Mesothelial cell of epicardium (in vitro differentiated cells): ENCODE data around the gene FBXW10B. TPM values are rescaled to one million over a fixed set of nuclear protein-coding genes. Genes with fewer than 3 reads are reported as not detected.
"Not testable (repeated sequence)": the region's sequence is repeated elsewhere in the genome, so short reads cannot be mapped to it uniquely, and the experiment has no call there.

ENCODE experiments used
- DNase-seq, 2 experiments: peaks; one replicate each; pipeline ENCODE4 v3.0.0; 2021; ENCODE audit warnings: low spot score in 2 of 2; ENCODE audit not compliant: unreplicated experiment in 2 of 2
- H3K27ac Mint-ChIP-seq: 2 replicates; pipeline ENCODE4 v1.8.0; 2021; ENCODE audit warnings: mixed read lengths
- H3K27me3 Mint-ChIP-seq: 2 replicates; pipeline ENCODE4 v1.8.0; 2021; ENCODE audit warnings: low read depth, mixed read lengths
- H3K36me3 Mint-ChIP-seq: 2 replicates; pipeline ENCODE4 v1.8.0; 2021; ENCODE audit warnings: mixed read lengths
- H3K4me1 Mint-ChIP-seq: 2 replicates; pipeline ENCODE4 v1.8.0; 2021; ENCODE audit warnings: mixed read lengths
- H3K4me3 Mint-ChIP-seq: 2 replicates; pipeline ENCODE4 v1.8.0; 2021; ENCODE audit warnings: mild to moderate bottlenecking, moderate library complexity, mixed read lengths
- H3K9me3 Mint-ChIP-seq: 2 replicates; pipeline ENCODE4 v1.8.0; 2021; ENCODE audit warnings: mixed read lengths
- total RNA-seq: library from RNA; stranded (reverse); gene quantifications from 3 replicates; pipeline ENCODE4 v1.2.1, GENCODE V29; 2021
- TF ChIP-seq, protein P1 (sequence below): fragments of 200-600 bp; sonication (generic); IDR thresholded peaks from one replicate; pipeline ENCODE4 v1.5.0; 2021; ENCODE audit warnings: antibody characterized with exemption; ENCODE audit not compliant: unreplicated experiment

Gene FBXW10B
- total RNA-seq, 1 donor from 2014 or later: 1.5 TPM

GRCh38 chr17:15652960-15653359 is 33.5 kb upstream of the FBXW10B start:
- H3K4me1 Mint-ChIP-seq: peaks cover 66% of the 10 kb centered on the region
- peak overlapping the region; percentile 91 for H3K27ac Mint-ChIP-seq
- no peaks in the 10 kb centered on the region for H3K27me3 Mint-ChIP-seq
- TF ChIP-seq, protein P1, sequence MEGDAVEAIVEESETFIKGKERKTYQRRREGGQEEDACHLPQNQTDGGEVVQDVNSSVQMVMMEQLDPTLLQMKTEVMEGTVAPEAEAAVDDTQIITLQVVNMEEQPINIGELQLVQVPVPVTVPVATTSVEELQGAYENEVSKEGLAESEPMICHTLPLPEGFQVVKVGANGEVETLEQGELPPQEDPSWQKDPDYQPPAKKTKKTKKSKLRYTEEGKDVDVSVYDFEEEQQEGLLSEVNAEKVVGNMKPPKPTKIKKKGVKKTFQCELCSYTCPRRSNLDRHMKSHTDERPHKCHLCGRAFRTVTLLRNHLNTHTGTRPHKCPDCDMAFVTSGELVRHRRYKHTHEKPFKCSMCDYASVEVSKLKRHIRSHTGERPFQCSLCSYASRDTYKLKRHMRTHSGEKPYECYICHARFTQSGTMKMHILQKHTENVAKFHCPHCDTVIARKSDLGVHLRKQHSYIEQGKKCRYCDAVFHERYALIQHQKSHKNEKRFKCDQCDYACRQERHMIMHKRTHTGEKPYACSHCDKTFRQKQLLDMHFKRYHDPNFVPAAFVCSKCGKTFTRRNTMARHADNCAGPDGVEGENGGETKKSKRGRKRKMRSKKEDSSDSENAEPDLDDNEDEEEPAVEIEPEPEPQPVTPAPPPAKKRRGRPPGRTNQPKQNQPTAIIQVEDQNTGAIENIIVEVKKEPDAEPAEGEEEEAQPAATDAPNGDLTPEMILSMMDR: no peak
- no peak for DNase-seq
- H3K36me3 Mint-ChIP-seq: peaks cover 9% of the 10 kb centered on the region
- no peak overlapping the region for H3K4me3 Mint-ChIP-seq
- no peaks in the 10 kb centered on the region for H3K9me3 Mint-ChIP-seq

DNA sequence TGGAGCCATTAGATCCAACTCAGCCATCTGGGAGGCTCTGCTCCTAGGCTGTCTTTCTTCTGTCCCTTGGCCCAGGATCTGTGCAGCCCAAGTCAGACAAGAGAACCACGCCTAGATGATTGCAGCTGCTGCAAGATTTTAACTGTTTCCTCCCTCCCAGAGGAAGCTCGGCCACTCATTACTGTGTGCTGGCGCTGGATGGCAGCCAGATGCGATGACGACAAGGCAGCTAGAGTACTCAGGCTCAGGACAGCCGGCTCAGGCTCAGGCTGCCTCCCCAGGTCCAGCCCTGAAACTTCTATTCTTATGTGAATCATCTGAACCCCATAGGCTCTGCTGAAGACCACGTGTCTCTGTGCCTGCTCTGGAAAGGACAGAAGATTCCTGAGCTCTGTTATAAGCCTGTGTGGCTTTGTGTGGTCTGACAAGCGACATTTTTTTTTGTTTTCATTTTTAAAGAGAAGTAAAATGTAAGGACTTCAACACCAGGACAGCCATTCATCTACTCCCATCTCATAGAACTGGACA is 32.1 kb upstream of the FBXW10B start:
- H3K27me3 Mint-ChIP-seq: no peaks in the 10 kb centered on the region
- H3K27ac Mint-ChIP-seq: peak overlapping the region; percentile 98
- no peaks in the 10 kb centered on the region for H3K9me3 Mint-ChIP-seq
- H3K4me3 Mint-ChIP-seq: peak overlapping the region; percentile 71
- peak; percentile 70 to 83 for DNase-seq
- peaks cover 66% of the 10 kb centered on the region for H3K4me1 Mint-ChIP-seq
- TF ChIP-seq, protein P1: no peak
- peaks cover 2% of the 10 kb centered on the region for H3K36me3 Mint-ChIP-seq

DNA sequence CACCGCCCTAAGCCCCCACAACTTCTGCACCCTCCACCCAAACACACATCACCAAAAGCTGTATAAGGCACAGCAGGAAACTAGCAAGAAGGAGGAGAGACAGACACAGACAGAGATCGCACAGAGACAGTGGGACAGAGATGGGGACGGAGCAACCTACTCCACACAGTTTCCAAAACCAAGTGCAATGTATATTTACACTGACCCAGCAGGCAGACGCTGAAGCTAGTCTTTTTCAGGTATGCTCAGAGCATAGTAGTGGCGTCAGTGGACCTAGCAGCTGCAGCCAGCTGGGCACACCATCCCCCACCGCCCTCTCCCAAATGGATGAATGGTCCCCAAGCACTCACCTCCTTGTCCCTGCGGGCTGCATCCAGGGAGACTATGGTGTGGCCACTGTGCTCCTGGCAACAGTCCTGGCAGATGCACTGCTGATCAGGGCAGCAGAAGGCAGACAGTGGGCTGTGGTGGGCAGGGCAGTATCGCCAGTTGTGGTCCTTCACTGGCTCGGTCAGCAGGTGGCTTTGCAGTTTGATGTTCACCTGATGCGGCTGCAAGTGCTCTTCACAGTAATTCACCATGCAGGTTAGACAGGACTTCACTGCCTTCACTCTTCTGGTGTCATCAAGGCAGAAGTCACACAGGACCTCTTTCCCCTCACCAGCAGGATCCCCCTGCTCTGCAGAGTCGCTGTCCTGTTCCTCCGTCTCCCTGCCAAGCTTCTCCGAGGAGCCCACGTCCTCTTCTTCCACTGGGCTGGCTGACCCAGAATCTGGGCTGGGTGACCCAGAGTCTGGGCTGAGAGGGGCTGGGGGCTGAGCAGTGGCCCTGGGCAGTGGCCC is 31.5 kb upstream of the FBXW10B start:
- Mint-ChIP-seq H3K4me1 (peaks cover 61% of the 10 kb centered on the region), H3K27ac (peak overlapping the region; percentile 98), H3K4me3 (peak overlapping the region; percentile 71), H3K27me3 (no peaks in the 10 kb centered on the region), H3K9me3 (no peaks in the 10 kb centered on the region), H3K36me3 (peaks cover 2% of the 10 kb centered on the region)
- TF ChIP-seq, protein P1: no peak
- no peak for DNase-seq

- no peak overlapping the region for H3K27ac Mint-ChIP-seq
These were observed 30.4 kb upstream of the FBXW10B start for GRCh38 chr17:15649861-15650421.

DNA sequence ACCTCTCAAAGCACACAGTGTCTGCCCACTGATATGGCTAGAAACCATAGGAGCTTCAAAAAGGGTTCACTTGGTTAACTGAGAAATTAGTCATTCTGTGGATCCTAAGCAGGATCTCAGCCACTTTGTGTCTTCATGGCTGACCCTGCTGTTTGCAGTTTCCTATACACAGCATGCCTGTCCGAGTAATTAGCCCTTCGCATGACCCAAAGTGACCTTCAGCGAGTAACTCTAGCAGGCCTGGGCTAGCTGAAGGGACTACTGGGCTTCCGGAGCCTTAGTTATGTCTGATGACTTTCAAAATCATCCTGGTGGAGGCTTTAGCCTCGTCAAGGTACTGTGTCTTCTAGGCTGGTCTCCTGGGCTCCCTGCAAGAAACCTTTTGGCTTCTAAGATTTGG is 28.9 kb upstream of the FBXW10B start:
- Mint-ChIP-seq H3K36me3 (peaks cover 2% of the 10 kb centered on the region), H3K27ac (no peak overlapping the region)

More at GRCh38 chr17:15649861-15650421, 30.4 kb upstream of the FBXW10B start:
- H3K4me1 Mint-ChIP-seq: peaks cover 60% of the 10 kb centered on the region
- DNase-seq: no peak
- H3K4me3 Mint-ChIP-seq: peak overlapping the region; percentile 71
- TF ChIP-seq, protein P1: no peak
- H3K9me3 Mint-ChIP-seq: no peaks in the 10 kb centered on the region
- no peaks in the 10 kb centered on the region for H3K27me3 Mint-ChIP-seq
- H3K36me3 Mint-ChIP-seq: peaks cover 2% of the 10 kb centered on the region

GRCh38 chr17:15645942-15646312 is 26.4 kb upstream of the FBXW10B start:
- not testable (repeated sequence) for H3K27me3 Mint-ChIP-seq, H3K9me3 Mint-ChIP-seq, DNase-seq, H3K4me3 Mint-ChIP-seq, H3K36me3 Mint-ChIP-seq
- Mint-ChIP-seq H3K4me1 (peaks cover 28% of the 10 kb centered on the region), H3K27ac (peak overlapping the region; percentile 93)

More for the DNA sequence above, 28.9 kb upstream of the FBXW10B start:
- TF ChIP-seq, protein P1: no peak
- no peaks in the 10 kb centered on the region for H3K9me3 Mint-ChIP-seq
- no peak for DNase-seq
- H3K27me3 Mint-ChIP-seq: no peaks in the 10 kb centered on the region
- no peak overlapping the region for H3K4me3 Mint-ChIP-seq
- peaks cover 45% of the 10 kb centered on the region for H3K4me1 Mint-ChIP-seq

DNA sequence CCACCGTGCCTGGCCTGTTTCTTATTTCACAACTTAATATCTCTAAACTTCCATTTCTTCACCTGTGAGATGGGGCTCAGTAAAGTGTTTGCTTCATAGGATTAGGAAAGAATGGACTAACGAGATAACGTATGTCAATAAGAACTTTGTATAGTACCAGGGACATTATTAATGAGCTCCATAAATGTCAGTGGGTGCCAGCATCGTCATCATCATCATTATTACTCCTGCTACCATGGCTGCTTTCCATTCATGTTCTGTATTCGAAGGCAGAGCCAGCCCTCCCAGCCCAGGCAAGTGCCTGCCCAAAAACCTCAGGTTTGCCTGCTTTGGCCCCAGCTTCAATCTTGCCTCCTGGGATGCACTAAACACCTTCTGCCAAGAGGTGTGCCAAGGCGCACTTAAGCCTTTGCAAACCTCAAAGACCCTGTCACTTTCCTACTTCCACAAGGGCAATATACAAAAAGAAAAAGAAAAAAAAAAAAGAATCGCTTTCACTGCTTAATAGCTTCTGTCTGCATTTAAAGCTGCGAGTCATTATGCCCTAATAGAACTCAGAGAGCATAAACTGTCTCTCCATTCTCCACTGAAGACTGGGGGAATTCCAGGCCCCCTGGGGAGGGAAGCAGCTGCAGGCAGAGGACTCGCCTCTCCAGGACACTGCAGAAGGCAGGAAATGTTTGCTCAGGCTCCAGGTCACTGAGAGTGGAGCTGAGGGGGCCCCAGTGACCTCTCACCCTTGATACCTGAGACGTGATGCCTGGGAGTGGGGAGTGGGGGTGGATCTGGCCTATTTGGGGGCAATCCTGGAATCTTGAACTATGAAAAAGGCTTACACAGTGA is 25.8 kb upstream of the FBXW10B start:
- not testable (repeated sequence) for H3K4me3 Mint-ChIP-seq, H3K36me3 Mint-ChIP-seq, H3K27me3 Mint-ChIP-seq, H3K9me3 Mint-ChIP-seq, DNase-seq
- H3K4me1 Mint-ChIP-seq: peaks cover 21% of the 10 kb centered on the region
- H3K27ac Mint-ChIP-seq: peak overlapping the region; percentile 93
